ENCODE results near the gene ATP2C1. TPM values are rescaled to one million over a fixed set of nuclear protein-coding genes. Genes with fewer than 3 reads are reported as not detected.

Gene ATP2C1
- total and polyA plus RNA-seq, 2 of the 4 experiments (the other 2 are of a cell fraction) = 41.4 to 50.2 TPM

DNA sequence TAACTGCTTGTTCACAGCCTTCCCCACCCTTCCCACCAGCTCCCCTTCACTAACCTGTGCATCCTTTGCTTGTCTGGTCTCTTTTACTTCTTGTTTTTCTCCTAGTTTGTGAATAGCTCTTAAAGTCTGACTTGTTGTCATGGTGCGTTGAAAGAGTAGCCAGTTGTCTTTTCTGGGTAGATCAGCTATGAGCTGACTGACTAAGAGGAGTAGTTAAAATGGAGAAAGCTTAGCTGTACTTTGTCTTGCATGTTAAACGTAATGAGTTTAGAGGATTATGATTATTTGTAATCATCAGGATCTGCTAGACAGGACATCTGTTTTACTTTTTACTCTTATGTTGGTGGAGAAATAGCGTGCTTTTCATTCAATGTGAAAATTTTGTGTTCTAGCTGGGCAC is 35.9 kb downstream of the ATP2C1 start:
- 100% methylated on average over 1 of the region's 3 CpGs; no CpG with 5 or more reads in 1 of the 2 experiments for WGBS, 2 experiments (ENCODE audit: extremely low coverage in 2 of 2, insufficient read length in 1 of 2)
- Histone ChIP-seq H2BK20ac (ENCODE audit: low read depth, low read length) (no peak overlapping the region), H2AK9ac (replicated peaks; ENCODE audit: low read depth, low read length, poor library complexity) (no peak overlapping the region), H3K4me2 (ENCODE audit: low read depth, low read length) (no peak overlapping the region), H3K4me3 (ENCODE audit: insufficient read depth, low read depth, low read length) (no peak overlapping the region), H4K91ac (ENCODE audit: insufficient read depth, low read depth, low read length) (no peak overlapping the region), H3K9me1 (ENCODE audit: insufficient read depth, low read length) (0 out of 2 replicates have a peak, but pooled peaks cover 6% of the 10 kb centered on the region), H3K56ac (ENCODE audit: extremely low read depth, insufficient read depth, low read length) (no peak overlapping the region), H3K18ac (ENCODE audit: low read depth, low read length) (no peak overlapping the region), H3K14ac (replicated peaks; ENCODE audit: low read depth, low read length) (no peak overlapping the region), H3K23ac (ENCODE audit: low read depth, low read length) (no peak overlapping the region), H4K20me1 (ENCODE audit: insufficient read depth, low read length) (peaks cover 19% of the 10 kb centered on the region; the same call in 1 of the 2 replicates), H3K9me3 (ENCODE audit: control insufficient read depth, insufficient read depth, low read length) (no peaks in the 10 kb centered on the region), H4K8ac (ENCODE audit: low read depth in 2 of 2, low read length in 2 of 2) (no peak overlapping the region), H3K79me1 (ENCODE audit: low read depth in 1 of 2, low read length in 2 of 2) (peaks cover 16 to 45% of the 10 kb centered on the region in 2 experiments), H3K4me1 (ENCODE audit: control insufficient read depth, insufficient read depth, low read length) (peaks cover 4% of the 10 kb centered on the region), H3K27me3 (ENCODE audit: control insufficient read depth, insufficient read depth, low read length) (no peaks in the 10 kb centered on the region), H3K27ac (ENCODE audit: insufficient read depth, low read length) (no peak overlapping the region), H2AFZ (replicated peaks; ENCODE audit: low read length, poor library complexity) (no peak overlapping the region), H2AK5ac (ENCODE audit: low read depth, low read length) (no peak overlapping the region), H4K5ac (ENCODE audit: low read depth, low read length) (no peak overlapping the region), H2BK5ac (ENCODE audit: low read depth, low read length, poor library complexity, severe bottlenecking) (no peak overlapping the region), H3K4ac (ENCODE audit: low read depth, low read length) (no peak overlapping the region), H2BK120ac (ENCODE audit: low read depth, low read length) (no peak overlapping the region), H3K36me3 (ENCODE audit: control insufficient read depth, insufficient read depth, low read length) (no peaks in the 10 kb centered on the region), H3K9ac (ENCODE audit: low read depth, low read length) (no peak overlapping the region), H2BK15ac (ENCODE audit: low read depth, low read length) (no peak overlapping the region)
- no peak for DNase-seq
- POLR2A ChIA-PET (ENCODE audit: unreplicated experiment) = no interaction called here
- no TSS peak for BruUV-seq (replicated peaks)
- CTCF ChIA-PET = no interaction called here
- in situ Hi-C loops (cut with MboI; ENCODE audit: low sequenced_read_pairs) (no loop called here), dilution Hi-C loops (cut with HindIII; ENCODE audit: low sequenced_read_pairs, unreplicated experiment) (no loop called here), intact Hi-C loops (cut with micrococcal nuclease) (no loop called here)
- ATAC-seq (ENCODE audit: low read depth) = no peak
- TF ChIP-seq RAD21 (IDR thresholded peaks at IDR 0.05; ENCODE audit: low read length) (no peak), MAFK (IDR thresholded peaks at IDR 0.05; ENCODE audit: low read depth, low read length) (no peak), SMC3 (IDR thresholded peaks at IDR 0.05; ENCODE audit: low read depth, low read length) (no peak), FOS (IDR thresholded peaks at IDR 0.05; ENCODE audit: low read depth, low read length) (no peak), CEBPB (IDR thresholded peaks at IDR 0.05; ENCODE audit: low read depth, low read length) (no peak), BHLHE40 (IDR thresholded peaks at IDR 0.05; ENCODE audit: low read depth, low read length) (no peak), MXI1 (IDR thresholded peaks at IDR 0.05; ENCODE audit: borderline replicate concordance, low read depth, low read length) (no peak), POLR2A (IDR thresholded peaks at IDR 0.05; ENCODE audit: low read depth, low read length) (no peak), RCOR1 (IDR thresholded peaks at IDR 0.05; ENCODE audit: insufficient replicate concordance, low read length) (no peak), CHD1 (IDR thresholded peaks at IDR 0.05; ENCODE audit: low read depth, low read length) (no peak), NFE2L2 (IDR thresholded peaks at IDR 0.05; ENCODE audit: low read depth, low read length) (no peak), CTCF (conservative IDR thresholded peaks at IDR 0.05; ENCODE audit: low read depth, low read length) (no peak), USF2 (IDR thresholded peaks at IDR 0.05; ENCODE audit: low read depth, low read length) (no peak), RFX5 (IDR thresholded peaks at IDR 0.05; ENCODE audit: low read depth, low read length) (no peak), MAZ (IDR thresholded peaks at IDR 0.05; ENCODE audit: borderline replicate concordance, low read depth, low read length) (no peak)
- TF ChIP-seq, protein P1, sequence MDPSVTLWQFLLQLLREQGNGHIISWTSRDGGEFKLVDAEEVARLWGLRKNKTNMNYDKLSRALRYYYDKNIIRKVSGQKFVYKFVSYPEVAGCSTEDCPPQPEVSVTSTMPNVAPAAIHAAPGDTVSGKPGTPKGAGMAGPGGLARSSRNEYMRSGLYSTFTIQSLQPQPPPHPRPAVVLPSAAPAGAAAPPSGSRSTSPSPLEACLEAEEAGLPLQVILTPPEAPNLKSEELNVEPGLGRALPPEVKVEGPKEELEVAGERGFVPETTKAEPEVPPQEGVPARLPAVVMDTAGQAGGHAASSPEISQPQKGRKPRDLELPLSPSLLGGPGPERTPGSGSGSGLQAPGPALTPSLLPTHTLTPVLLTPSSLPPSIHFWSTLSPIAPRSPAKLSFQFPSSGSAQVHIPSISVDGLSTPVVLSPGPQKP (IDR thresholded peaks at IDR 0.05; ENCODE audit: borderline replicate concordance, low read depth, low read length) = no peak

All from IMR-90 (cell line).